ENCODE data around the gene ICAM2.
A peak's percentile ranks its signal among the peaks of the same experiment; 100 is the strongest.

The ICAM2 gene

GRCh38 chr17:64001091-64001579 is 19.3 kb downstream of the ICAM2 start:
- DNase-seq (ENCODE audit: low read depth), result no peak
- H3K4me3 ChIP-seq (ENCODE audit: low read length), result no peak overlapping the region
- no peak for TF ChIP-seq CTCF (conservative IDR thresholded peaks at IDR 0.05; ENCODE audit: low read length)

- no peak for TF ChIP-seq CTCF (conservative IDR thresholded peaks at IDR 0.05; ENCODE audit: low read length)
- no peak for DNase-seq (ENCODE audit: low read depth)
- H3K4me3 ChIP-seq (ENCODE audit: low read length), result no peak overlapping the region
These were observed 20.5 kb downstream of the ICAM2 start for GRCh38 chr17:63999680-64000531.

- TF ChIP-seq CTCF (conservative IDR thresholded peaks at IDR 0.05; ENCODE audit: low read length), result no peak
- H3K4me3 ChIP-seq (ENCODE audit: low read length), result peak overlapping the region; percentile 70
- no peak for DNase-seq (ENCODE audit: low read depth)
These were observed 21.4 kb downstream of the ICAM2 start for GRCh38 chr17:63998721-63999679.

GRCh38 chr17:63998050-63998720 is 22.2 kb downstream of the ICAM2 start, which contains the start of gene PRR29:
Gene PRR29 (plus strand): TSS chr17:63998351. CDS start chr17:63998365, 14 bp downstream.
- peak within 1 kb of the TSS; percentile 70 for H3K4me3 ChIP-seq (ENCODE audit: low read length)
- no peak for TF ChIP-seq CTCF (conservative IDR thresholded peaks at IDR 0.05; ENCODE audit: low read length)
- DNase-seq (ENCODE audit: low read depth), result peak; percentile 36

- no peak for DNase-seq (ENCODE audit: low read depth)
- peak overlapping the region; percentile 70 for H3K4me3 ChIP-seq (ENCODE audit: low read length)
- TF ChIP-seq CTCF (conservative IDR thresholded peaks at IDR 0.05; ENCODE audit: low read length), result no peak
These were observed 22.9 kb downstream of the ICAM2 start for GRCh38 chr17:63997341-63998048.
